C1 segment of cervical spinal cord (tissue), 14 donors: ENCODE data around the gene CLSTN2.

Source experiments
- DNase-seq, 14 donors: peaks; one replicate each; lab custom pipeline; 2025; lab: John Stamatoyannopoulos, UW

Gene CLSTN2

DNA sequence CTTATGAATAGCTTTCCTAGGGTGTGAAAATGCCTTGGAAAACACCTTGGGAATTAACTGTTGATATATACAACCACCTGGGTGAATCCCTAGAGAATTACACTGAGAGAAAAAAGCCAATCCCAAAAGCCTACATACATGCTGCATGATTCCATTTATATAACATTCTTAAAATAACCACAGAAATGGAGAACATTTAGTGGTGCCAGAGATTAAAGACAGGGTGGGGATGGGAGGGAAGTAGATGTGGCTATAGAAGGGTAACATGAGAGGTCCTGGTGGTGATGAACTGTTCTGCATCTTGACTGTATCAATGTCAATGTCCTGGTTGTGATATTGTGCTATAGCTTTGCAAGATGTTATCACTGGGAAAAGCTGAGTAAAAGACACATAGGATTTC lies 291.0 kb downstream of the CLSTN2 start:
- DNase-seq, result no peak

DNA sequence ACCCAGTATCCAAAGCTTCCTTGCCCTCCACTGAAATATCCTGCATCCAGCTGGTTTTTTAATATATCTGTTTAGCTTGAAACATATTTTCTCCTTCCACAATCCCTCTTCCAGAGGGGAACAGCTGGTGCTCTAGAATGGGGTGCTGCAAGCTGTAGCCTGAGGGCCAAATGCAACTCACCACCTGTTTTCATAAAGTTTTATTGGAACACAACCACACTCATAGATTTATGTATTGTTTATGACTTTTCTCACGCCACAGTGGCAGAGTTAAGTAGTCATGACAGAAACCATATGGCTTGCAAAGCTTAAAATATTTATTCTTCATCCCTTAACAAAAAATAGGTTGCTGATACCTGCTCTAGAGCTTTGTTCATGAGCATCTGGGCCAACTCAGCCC lies 298.7 kb downstream of the CLSTN2 start:
- no peak for DNase-seq

DNA sequence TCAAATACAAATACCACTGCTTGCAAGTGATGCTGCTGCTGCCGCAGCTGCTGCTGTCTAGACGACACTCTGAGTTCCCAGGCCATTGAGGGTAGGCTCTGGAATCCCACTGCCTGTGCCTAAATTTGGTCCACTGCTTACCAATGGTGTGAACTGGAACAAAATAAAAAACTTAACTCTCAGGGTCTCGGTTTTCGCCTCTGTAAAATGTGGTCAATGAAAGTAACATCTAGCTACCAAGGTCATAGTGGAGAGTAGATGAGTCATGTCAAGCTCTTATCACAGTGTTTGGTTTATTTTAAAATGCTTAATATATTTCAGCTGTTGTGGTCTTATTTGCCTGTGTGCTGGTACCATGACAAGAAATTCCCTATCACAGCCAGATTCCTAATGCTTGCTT lies 299.3 kb downstream of the CLSTN2 start:
- no peak for DNase-seq

DNA sequence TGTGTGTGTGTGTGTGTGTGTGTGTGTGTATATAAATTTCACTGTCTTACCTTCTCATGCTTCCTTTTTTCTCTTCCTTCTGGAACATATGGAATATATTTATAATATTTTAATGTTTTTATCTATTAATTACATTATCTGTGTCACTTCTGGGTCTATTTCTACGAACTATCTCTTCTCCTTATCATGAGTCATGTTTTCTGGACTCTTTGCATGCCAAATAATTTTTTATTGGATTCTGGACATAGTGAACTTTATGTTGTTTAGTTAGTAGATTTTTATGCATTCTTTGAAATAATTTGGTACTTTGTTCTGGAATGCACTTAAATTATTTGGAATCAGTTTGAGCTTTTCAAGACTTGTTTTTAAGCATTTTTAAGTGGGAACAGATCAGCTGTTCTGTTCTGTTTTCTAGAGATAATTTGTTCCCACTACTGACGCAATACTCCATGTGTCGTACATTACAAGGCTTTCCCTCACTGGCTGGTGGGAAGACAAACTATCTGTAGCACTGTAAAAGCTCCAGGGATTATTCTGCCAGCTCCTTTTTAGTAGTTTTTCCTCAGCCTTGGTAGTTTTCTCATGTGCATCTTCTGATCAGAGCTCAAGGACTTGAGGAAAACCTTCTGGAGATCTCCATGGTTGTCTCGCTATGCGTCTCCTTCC lies 302.0 kb downstream of the CLSTN2 start:
- no peak for DNase-seq

DNA sequence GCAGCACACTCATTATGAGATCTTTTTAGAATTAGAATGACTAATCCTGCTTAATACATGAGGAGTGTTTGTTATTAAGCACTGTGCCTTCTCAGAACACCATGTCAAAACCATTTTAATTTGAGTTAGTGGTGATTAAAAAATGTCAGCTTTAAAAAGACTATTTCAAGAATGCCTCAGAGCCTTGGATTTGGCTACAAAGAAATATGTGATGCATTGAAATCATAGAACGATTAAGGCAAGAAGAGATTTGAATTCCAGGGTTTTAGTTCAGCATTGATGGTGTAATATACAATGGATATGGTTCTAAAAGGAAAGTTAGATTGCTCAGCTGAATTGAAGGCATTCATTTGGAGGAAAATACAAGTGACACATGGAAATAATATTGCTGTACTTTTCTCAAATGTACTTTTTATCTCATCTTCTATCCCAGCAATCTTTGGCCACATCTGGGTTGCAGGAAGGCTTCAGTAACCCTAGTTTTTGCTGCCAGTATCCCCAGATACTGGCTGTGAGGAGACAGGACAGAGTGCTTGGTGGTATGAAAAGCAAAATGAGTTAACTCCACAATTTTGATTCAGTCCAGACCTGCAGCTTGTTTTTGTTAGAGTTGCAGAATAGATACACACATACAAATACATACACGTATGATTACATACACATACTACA lies 303.8 kb downstream of the CLSTN2 start:
- DNase-seq, result no peak

DNA sequence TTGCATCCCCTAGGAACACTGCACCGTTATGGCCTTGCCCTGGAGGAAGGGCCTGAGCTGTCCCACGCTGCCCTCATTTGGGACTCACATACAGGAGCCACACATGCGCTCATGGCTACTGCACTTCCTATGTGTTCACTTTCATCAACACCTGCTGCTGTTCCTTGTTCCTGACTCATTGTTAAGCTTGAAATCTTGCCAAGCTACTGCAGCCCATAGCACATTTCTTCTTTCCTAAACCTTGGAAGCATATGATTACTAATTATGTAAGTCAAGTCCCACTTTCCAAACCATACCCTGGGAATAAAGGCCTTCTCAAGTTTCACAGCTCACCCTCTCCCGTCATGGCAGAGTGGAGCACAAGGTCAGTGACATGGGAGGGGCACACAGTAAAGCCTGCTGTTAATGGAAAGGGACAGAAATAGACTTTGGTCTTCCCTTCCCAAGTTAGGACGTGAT lies 307.9 kb downstream of the CLSTN2 start:
- no peak for DNase-seq

DNA sequence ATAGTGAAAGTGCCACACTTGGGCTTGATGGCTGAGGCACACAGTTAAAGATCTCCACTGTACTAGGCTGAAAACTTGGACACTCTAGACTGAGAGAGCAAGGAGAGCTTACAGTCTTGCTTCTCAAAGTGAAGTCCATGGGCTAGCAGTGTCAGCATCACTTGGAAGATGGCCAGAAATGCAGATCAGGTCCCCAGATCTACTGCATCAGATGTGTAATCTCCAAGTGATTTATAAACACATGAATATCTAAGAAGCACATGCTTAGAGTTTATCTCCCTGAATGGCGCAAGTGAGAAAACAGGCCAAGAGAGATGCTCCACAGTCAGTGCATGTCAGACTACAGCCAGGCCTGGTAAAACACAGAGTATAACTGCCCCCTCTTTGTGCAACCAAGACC lies 308.6 kb downstream of the CLSTN2 start:
- no peak for DNase-seq

DNA sequence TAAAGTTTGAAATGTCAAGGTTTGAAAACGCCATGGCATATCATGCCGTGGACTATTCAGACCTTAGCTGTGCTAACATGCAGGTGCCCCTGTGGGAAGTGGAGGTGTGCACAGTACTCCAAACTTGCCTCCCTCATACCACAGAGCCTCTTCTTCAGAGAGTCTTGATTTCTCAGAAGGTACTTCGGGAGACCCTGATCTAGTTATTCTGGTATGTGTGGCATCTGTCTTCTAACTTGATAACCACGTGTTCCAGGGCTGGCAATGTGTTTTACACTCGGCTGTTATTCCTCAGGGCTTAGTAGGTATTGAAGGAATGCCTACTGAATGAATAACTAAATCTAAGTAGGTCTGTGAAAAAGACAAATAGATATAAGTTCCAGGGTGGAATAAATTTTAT lies 309.9 kb downstream of the CLSTN2 start:
- DNase-seq, result no peak

DNA sequence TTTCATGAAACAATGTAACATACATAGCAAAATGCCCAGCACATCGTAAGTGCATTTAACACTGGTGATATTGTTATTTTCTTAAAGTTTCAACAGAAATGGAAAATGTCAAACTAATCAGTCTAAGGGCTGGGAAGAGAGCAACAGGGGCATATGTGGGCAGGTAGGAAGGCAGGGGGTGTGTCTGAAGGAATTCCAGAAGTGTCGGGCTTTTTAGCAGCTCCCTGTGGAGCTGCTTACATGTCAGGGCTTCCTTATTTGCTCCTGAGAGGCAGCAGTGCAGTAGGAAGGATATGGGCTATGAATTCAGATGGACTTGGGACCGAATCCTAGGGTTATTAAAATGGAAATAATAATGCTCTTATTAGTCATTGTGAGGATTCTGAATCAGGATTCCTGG lies 311.6 kb downstream of the CLSTN2 start:
- DNase-seq, result no peak

DNA sequence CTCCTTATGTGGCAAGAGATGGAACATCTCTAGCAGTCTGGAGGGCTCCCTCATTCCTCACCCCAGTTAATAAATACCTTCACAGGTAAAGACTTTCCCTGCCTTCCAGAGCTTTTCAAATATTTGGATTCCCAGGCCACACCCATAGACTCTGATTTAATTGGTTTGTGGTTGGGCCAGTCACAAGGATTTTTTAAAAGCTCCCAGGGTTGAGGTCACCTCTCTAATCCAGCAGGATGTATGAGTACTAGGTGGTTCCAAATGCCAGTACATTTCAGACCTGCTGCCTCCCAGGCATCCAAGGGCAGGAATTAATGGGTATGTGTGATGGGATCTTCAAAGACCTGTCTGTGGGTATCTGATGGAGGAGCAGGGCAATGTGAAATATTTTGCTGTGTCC lies 312.8 kb downstream of the CLSTN2 start:
- no peak for DNase-seq

DNA sequence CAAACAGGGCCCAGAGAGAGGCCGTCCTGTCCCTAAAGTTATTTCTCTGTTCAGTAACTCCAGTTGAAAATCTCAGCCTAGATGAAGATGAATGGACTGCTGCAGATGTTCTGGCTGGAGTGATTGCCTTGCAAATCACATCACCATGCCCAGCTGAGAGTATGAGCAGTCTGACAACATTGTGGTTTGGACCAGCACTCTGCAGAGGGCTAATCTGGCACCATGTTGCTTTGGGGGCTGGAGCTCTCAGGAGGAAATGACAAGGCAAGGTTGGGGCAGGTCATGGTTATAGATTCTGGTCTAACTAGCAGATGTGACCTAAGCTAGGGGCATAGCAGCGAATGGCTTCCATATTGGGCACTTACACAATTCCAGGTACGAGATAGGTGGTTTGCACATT lies 314.2 kb downstream of the CLSTN2 start:
- DNase-seq, result no peak

DNA sequence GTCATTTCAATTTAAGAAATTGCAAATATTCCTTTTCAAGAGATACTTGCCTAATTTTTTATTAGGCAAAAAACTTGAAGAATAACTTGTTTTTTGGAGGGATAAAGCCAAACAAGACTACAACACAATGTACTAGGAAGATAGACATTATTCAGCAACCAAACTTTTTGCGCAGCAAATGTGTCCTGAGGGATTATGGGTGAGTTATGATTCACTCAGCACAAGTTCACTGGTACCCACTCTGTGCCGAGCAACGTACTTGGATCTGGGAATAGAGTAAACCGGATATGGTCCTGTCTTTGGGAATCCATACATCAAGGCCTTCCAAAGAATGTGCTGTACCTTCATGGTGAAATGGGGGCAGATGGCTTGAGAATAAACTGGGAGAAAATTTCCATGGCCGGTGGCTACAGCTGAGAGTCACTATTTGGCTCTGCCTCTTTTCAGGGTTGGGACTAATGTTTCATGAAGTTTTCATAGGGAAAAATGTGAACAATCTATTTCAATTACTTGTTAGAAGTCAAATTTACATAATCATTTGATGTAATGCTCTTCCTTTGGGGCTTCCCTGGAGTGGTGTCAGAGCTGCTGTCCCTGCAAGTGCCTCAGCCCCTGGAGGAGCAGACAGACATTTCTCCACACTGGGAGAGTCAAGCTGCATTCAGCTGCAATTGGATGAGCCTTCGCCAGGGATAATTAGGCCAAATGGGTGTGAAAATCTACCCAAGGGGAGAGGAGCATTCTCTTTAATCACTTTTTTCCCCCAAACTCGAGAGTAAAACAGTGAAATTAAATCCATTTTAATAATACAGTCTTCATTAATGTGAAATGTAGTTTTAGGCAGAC lies 315.2 kb downstream of the CLSTN2 start:
- DNase-seq, result no peak

DNA sequence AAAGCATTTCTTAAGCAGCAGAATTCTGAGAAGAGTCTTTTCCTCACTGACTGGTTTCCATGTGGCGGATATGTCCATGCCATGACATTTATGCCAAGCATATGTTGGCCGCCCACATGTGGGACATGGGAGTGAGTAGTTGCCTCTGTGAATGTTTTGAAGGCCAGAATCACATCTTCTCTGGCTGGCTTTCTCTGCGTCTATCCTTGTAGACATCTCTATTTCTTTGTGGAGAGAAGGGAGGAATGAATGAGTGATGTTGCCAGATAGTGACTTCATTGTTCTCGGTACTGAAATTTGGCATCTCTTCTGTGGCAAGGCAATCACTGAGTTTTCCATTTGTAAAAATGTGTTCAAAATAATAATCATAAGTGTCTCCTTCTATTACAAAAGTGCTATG lies 316.0 kb downstream of the CLSTN2 start:
- DNase-seq, result no peak

DNA sequence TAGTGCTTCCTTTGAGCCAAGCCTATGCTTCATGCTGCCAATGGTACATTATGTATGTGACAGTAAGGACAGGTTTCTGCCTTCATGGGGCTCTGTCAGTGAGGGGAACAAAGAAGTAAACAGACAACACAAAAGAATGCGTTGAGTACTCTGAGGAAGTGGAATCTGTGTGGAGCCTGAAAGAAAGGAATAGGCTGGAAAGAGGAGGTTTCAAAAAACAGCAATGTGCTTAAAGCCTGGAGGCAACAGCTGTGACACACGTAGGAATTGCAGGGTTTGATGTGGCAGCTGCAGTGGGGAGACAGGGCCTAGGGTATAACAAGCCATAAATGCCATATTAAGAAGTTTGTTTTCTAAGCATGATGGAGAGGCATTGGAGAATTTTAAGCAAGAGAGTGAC lies 316.7 kb downstream of the CLSTN2 start:
- no peak for DNase-seq

DNA sequence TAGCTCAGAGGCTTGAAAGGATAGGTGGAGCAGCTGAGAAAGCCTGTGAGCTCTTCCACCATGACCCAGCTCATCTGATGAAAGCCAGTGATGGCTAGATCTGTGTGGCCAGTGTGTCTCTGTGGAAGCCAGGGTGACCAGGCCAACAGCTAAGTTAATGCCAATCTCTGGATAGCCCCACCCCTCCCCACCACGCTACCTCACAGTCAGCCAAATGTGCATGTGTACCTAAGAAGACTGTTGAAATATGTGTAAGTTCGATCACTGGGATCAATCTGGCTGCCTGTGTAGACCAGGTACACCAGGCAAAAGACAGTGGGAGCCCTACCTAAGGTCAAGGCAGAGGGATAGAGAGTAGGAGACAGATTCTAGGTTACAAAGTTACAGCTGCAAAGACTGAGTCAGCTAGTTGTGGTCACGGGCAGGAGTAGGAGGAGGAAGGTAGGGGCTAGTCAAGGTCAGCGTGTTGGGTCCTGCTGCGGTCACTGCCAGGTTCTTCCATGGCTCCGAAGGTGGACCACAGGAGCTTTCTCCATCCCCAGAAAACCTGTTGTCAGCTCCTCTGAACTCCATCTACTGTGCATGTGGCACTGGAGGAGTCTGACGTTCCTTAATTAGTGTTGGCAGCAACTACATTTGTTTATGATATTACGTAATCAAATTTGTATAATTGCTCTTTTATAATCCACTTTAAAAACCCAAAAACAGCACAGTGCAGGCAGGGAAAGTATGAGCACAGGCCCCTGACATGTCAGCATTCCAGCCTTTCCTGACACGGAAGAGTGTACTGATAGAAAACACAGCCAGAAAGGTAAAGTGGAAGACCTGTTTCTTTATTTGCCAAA lies 318.0 kb downstream of the CLSTN2 start:
- no peak for DNase-seq

DNA sequence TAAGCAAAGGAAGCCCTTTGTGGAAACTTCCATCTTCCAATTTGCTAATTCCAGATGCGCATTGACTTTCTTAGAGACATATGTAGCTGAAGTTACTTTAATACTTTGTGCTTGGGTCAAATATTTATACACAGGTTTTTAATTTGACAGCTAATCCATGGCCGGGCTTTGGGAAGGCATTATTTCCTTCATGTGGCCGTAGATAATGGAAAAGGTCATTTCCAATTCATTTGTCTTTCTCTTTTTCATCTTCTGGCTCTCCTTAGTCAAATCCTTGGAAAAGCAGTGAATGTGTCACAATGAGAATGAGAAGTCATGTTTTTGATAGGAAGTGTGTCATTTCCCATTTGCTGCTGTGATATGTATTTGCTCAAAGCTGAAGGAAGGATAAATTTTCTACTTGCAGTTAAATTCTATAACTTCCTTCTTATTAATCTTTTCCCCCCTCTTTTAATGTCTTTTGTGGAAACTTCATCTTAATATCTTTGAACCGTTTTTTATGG lies 323.3 kb downstream of the CLSTN2 start:
- DNase-seq, result no peak

DNA sequence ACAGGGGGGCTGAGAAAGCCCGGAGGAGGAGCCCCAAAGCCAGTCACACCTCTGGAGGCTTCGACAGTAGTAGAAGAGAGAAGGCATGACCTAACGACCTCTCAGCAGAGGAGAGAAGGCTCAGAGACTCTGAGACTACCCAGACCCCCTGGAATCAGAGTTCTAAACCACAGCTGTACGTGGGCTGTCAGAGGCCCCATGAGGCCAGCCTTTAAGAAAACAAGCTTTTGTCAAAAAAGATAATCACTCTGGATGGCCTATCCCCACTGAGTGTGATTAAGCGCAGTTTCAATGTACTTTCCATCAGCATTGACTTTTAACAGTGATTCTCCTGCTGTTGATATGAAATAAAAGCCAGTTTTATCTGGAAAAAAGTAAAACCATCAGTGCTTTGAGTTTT lies 330.3 kb downstream of the CLSTN2 start:
- no peak for DNase-seq

DNA sequence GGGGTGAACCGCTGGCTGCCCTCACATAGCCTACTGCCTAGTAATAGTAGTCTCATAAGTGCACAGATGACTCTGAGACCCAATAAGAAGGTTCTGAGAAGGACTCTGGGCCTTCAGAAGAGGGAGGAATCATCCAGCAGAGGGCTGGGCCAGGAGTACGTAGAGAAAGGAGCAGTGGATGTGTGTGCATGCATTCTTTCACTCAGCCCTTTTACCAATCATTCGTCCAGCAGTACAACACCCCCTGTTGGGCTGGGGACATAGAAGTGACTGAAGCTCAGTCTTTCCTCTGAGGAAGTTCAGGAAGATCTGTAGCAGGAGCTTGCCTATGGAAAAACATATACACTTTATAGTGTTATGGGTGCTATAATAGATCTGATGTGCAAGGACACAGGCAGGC lies 333.1 kb downstream of the CLSTN2 start:
- no peak for DNase-seq

DNA sequence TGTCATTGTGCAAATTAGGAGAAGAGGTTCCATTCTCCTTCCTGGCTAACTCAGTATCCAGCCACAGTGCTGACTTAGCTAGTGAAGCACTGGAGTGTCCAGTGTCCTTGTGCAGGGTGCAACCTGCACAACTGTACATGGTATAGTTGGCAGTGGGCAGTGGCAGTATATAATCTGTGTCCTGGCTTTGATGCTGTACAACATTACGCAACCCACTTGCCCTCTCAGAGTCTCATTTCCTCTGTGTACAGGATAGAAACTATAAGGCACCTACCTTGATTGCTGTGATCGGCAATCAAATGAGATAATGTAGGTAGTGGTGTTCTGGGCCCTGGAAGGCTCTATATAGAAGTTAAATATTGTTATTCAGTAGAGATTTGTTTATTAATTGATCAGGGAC lies 333.6 kb downstream of the CLSTN2 start:
- DNase-seq, result no peak

DNA sequence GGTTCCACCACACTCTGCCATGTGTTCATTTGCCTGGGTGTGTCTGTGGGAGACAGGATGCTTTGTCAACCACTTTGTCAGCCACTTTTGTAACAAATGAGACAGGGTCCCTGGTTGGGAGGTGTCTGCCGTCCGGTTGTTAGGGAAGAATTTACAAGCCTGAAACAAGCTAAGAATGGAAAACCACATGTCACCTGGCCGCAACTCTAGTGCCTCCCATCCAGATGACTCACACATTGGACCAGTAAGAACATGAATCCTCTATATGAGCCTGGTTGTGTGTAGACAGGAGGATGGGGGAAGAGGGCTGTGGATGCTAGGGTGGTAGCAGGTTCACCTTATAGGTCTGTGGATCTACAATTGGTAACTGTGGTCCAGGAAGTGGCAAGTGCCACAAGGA lies 335.3 kb downstream of the CLSTN2 start:
- no peak for DNase-seq

DNA sequence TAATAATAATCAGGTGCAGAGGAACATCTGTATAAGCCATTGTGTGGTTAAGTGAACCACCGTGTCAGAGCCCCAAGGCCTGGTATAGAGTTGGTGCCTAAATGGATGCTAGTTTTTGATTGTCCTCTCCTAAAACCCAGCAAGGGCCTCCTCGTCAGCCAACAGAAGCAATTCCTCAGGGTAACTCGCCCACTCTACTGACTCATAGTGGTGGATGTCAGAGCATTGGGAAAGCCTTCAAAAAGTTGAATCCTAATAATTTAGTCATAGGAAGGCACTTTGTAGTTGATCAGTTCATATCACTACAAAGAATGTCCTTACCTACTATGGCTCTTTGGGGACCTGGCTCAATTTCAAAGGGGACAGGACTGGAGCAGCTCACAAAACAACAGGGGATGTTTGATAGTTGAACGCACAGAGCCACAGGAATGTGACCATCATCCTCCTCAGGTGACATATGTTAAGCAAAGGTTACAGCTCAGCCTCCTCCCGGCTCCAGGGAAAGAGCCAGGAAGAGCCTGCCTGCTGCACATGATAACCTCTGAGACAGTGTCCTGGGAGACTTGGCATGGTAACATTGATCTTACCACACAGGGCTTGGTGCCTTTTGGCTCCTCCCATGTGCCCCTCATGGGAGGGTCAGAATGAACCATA lies 338.7 kb downstream of the CLSTN2 start:
- no peak for DNase-seq
